C4-2B (cell line): ENCODE data around the gene SNTB2.

Experiments
- CTCF ChIP-seq: fragments of 450-650 bp; conservative IDR thresholded peaks from 2 replicates; pipeline ENCODE4 v1.5.1; 2017; ENCODE audit warnings: mild to moderate bottlenecking
- ZFX ChIP-seq: fragments of 450-650 bp; IDR thresholded peaks from 2 replicates; pipeline ENCODE4 v1.6.1; 2017

GRCh38 chr16:69319826-69320739, 133.1 kb downstream of the SNTB2 start:
- TF ChIP-seq CTCF, result no peak
- no peak for TF ChIP-seq ZFX
